GM12873 (cell line): ENCODE data around the gene HTT-AS.

Source experiments
- TF ChIP-seq, protein P1 (sequence below): IDR thresholded peaks from 2 replicates; pipeline ENCODE4 v1.5.1; 2012; ENCODE audit warnings: low read depth, mild to moderate bottlenecking, moderate library complexity, low read length, control low read depth; ENCODE audit not compliant: insufficient read depth; ENCODE audit errors: missing control alignments

Gene HTT-AS

DNA sequence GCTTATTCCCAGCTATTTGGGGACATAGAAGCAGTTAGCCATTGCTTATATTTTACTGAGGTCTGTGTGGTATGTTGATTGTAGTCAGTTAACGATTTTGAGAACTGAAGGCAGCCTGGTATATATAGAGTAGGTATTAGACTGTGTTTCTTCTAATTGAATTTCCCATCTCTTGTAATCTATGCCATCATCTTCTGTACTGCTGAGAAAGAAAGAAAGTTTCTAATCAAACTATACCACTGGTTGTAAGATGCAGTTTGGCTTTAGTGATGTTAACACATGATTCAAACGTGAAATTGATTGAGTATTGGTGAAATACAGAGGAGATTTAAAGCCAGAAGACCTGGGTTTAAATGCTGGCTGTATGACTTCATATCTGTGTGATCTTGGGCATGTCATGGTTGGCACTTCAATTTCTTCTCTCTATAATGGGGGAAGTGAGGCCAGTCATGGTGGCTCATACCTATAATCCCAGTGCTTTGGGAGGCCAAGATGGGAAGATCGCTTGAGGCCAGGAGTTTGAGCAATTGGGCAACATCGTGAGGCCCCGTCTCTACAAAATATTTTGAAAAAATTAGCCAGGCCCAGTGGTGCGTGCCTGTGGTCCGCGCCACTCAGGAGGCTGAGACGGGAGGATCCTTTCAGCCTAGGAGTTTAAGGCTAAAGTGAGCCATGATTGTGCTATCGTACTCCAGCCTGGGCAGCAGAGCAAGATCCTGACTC lies 11.8 kb upstream of the HTT-AS start:
- TF ChIP-seq, protein P1, sequence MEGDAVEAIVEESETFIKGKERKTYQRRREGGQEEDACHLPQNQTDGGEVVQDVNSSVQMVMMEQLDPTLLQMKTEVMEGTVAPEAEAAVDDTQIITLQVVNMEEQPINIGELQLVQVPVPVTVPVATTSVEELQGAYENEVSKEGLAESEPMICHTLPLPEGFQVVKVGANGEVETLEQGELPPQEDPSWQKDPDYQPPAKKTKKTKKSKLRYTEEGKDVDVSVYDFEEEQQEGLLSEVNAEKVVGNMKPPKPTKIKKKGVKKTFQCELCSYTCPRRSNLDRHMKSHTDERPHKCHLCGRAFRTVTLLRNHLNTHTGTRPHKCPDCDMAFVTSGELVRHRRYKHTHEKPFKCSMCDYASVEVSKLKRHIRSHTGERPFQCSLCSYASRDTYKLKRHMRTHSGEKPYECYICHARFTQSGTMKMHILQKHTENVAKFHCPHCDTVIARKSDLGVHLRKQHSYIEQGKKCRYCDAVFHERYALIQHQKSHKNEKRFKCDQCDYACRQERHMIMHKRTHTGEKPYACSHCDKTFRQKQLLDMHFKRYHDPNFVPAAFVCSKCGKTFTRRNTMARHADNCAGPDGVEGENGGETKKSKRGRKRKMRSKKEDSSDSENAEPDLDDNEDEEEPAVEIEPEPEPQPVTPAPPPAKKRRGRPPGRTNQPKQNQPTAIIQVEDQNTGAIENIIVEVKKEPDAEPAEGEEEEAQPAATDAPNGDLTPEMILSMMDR, result no peak

DNA sequence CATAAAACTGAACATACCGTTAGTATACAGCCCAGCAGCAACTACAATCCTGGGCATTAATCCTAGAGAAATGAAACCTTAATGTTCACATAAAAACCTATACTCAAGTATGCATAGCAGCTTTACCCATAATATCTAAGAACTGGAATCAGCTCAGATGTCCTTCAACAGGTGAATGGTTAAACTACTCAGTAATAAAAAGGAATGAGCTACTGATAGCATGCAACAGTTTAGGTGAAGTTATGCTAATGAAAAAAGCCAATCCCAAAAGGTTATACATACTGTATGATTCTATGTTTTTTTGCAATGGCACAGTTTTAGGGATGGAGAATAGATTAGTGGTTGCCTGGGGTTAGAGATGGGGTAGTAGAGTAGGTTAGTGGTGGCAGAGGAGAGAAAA lies 9.4 kb upstream of the HTT-AS start:
- TF ChIP-seq, protein P1, result no peak

DNA sequence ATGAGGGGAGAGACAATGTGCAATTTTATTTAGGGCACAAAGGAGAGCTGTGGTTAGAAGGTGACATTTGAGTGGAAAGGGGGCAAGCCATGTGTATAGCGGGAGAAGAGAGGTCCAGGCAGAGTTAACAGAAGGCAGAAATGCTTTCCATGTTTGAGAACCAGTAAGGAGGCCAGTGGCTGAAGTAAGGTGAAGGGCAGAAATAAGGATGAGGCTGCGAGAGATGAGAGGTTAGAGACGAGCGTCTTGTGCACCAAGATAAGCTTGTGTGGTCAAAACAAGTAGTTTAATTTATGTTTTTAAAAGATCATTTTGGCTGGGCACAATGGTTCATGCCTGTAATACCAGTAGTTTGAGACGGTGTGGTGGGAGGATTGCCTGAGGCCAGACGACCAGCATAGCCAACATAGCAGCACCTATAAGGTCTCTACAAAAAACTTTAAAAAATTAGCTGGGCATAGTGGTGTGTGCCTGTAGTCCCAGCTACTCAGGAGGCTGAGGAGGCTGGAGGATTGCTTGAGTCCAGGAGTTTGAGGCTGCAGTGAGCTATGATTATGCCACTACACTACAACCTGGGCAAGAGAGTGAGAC lies 8.7 kb upstream of the HTT-AS start:
- TF ChIP-seq, protein P1, result no peak

DNA sequence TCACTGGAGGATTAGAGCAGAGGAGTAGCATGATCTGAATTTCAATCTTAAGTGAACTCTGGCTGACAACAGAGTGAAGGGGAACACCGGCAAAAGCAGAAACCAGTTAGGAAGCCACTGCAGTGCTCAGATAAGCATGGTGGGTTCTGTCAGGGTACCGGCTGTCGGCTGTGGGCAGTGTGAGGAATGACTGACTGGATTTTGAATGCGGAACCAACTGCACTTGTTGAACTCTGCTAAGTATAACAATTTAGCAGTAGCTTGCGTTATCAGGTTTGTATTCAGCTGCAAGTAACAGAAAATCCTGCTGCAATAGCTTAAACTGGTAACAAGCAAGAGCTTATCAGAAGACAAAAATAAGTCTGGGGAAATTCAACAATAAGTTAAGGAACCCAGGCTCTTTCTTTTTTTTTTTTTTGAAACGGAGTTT lies 5.4 kb upstream of the HTT-AS start:
- TF ChIP-seq, protein P1, result no peak

DNA sequence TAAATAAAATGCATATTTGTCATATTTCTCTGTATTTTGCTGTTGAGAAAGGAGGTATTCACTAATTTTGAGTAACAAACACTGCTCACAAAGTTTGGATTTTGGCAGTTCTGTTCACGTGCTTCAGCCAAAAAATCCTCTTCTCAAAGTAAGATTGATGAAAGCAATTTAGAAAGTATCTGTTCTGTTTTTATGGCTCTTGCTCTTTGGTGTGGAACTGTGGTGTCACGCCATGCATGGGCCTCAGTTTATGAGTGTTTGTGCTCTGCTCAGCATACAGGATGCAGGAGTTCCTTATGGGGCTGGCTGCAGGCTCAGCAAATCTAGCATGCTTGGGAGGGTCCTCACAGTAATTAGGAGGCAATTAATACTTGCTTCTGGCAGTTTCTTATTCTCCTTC lies 3.5 kb upstream of the HTT-AS start:
- TF ChIP-seq, protein P1, result no peak

DNA sequence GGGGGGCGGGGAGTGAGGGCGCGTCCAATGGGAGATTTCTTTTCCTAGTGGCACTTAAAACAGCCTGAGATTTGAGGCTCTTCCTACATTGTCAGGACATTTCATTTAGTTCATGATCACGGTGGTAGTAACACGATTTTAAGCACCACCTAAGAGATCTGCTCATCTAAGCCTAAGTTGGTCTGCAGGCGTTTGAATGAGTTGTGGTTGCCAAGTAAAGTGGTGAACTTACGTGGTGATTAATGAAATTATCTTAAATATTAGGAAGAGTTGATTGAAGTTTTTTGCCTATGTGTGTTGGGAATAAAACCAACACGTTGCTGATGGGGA lies 1.3 kb upstream of the HTT-AS start:
- TF ChIP-seq, protein P1, result no peak

DNA sequence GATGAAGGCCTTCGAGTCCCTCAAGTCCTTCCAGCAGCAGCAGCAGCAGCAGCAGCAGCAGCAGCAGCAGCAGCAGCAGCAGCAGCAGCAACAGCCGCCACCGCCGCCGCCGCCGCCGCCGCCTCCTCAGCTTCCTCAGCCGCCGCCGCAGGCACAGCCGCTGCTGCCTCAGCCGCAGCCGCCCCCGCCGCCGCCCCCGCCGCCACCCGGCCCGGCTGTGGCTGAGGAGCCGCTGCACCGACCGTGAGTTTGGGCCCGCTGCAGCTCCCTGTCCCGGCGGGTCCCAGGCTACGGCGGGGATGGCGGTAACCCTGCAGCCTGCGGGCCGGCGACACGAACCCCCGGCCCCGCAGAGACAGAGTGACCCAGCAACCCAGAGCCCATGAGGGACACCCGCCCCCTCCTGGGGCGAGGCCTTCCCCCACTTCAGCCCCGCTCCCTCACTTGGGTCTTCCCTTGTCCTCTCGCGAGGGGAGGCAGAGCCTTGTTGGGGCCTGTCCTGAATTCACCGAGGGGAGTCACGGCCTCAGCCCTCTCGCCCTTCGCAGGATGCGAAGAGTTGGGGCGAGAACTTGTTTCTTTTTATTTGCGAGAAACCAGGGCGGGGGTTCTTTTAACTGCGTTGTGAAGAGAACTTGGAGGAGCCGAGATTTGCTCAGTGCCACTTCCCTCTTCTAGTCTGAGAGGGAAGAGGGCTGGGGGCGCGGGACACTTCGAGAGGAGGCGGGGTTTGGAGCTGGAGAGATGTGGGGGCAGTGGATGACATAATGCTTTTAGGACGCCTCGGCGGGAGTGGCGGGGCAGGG lies 711 bp upstream of the HTT-AS start:
- TF ChIP-seq, protein P1, result no peak
